ENCODE measurements around the gene U2SURP. TPM values are rescaled to one million over a fixed set of nuclear protein-coding genes. Genes with fewer than 3 reads are reported as not detected.

Gene U2SURP
- total RNA-seq, 1 experiment from 2014 or later: 168 TPM

GRCh38 chr3:143083781-143084180, 82.4 kb downstream of the U2SURP start:
- H3K14ac ChIP-seq (ENCODE audit: insufficient read depth, low read length): no peak overlapping the region
- Mint-ChIP-seq H3K27me3 (ENCODE audit: low read depth) (no peaks in the 10 kb centered on the region; the same call in 1 of the 2 replicates), H3K36me3 (ENCODE audit: insufficient read depth in 1 of 3, low read depth in 3 of 3) (peaks cover 8 to 17% (median 11%) of the 10 kb centered on the region in 3 experiments), H3K4me1 (no peaks in the 10 kb centered on the region), H3K27ac (peak overlapping the region in 1 of 3 experiments; percentile 65; a peak in 1 of 7 replicates), H3K4me3 (no peak overlapping the region), H3K9me3 (peaks cover 21 to 23% of the 10 kb centered on the region in 2 experiments)
- H3K18ac ChIP-seq (ENCODE audit: insufficient read length, low read depth, low read length): no peak overlapping the region
- no peak overlapping the region for H4K5ac ChIP-seq (ENCODE audit: insufficient read length, low read depth, low read length)
- no peaks in the 10 kb centered on the region for H3K23me2 ChIP-seq (ENCODE audit: insufficient read length, low read depth, low read length, poor library complexity, severe bottlenecking)
- no peaks in the 10 kb centered on the region for H3K9me3 ChIP-seq (ENCODE audit: control insufficient read depth, low read depth, low read length)
- H3K23ac ChIP-seq (ENCODE audit: insufficient read length, low read depth, low read length): no peak overlapping the region
- H3K9ac ChIP-seq (ENCODE audit: extremely low read depth, insufficient read length, low read length): no peak overlapping the region
- no peak for TF ChIP-seq CTCF (conservative IDR thresholded peaks at IDR 0.05)
- no peaks in the 10 kb centered on the region for H3K79me1 ChIP-seq (ENCODE audit: insufficient read depth, low read depth, low read length, poor library complexity, severe bottlenecking)
- H4K91ac ChIP-seq (ENCODE audit: insufficient read length, low read depth, low read length): no peak overlapping the region
- H2BK15ac ChIP-seq (ENCODE audit: low read depth, low read length): no peak overlapping the region
- no peaks in the 10 kb centered on the region for H3K79me2 ChIP-seq (ENCODE audit: insufficient read depth, low read length)
- no peak overlapping the region for H2AK5ac ChIP-seq (ENCODE audit: insufficient read length, low read length)
- H2BK120ac ChIP-seq (ENCODE audit: low read depth, low read length, poor library complexity, severe bottlenecking): no peak overlapping the region
- H2BK12ac ChIP-seq (ENCODE audit: insufficient read length, low read depth, low read length): no peak overlapping the region
- H2BK5ac ChIP-seq (ENCODE audit: insufficient read length, low read length): no peak overlapping the region
- no peaks in the 10 kb centered on the region for H3K27me3 ChIP-seq (ENCODE audit: insufficient read depth, low read length)
- H2AFZ ChIP-seq (ENCODE audit: low read length): no peak overlapping the region
- H3K56ac ChIP-seq (ENCODE audit: insufficient read length, low read depth, low read length): no peak overlapping the region
- no CpG with 5 or more reads among the region's 3 CpGs for WGBS (ENCODE audit: extremely low coverage, insufficient read length, low lambda C conversion rate)
- H3K27ac ChIP-seq (ENCODE audit: insufficient read length, low read depth, low read length): no peak overlapping the region
- no peaks in the 10 kb centered on the region for H3K4me1 ChIP-seq (ENCODE audit: insufficient read depth, low read length)
- H4K8ac ChIP-seq (replicated peaks; ENCODE audit: insufficient read length, low read depth, low read length): no peak overlapping the region
- H4K20me1 ChIP-seq (ENCODE audit: control insufficient read depth, insufficient read depth, insufficient read length): no peaks in the 10 kb centered on the region
- no peak overlapping the region for H3T11ph ChIP-seq (ENCODE audit: low read length)
- DNase-seq: no peak
- no peak overlapping the region for H3K4ac ChIP-seq (ENCODE audit: low read depth, low read length)
- no peak overlapping the region for H2BK20ac ChIP-seq (ENCODE audit: low read depth, low read length, poor library complexity, severe bottlenecking)
- no peak overlapping the region for H3K4me2 ChIP-seq (ENCODE audit: insufficient read depth, insufficient read length, low read length)

All from H9 (cell line).